ENCODE measurements around the gene USP9Y. TPM values are rescaled to one million over a fixed set of nuclear protein-coding genes. Genes with fewer than 3 reads are reported as not detected.

USP9Y gene
- total RNA-seq, 2 donors from 2014 or later = 46.4 to 49.1 TPM

Other genes with a start within 250 kb of the USP9Y start
- 100 to 1,000 TPM; 523 to 581 TPM for gene DDX3Y, start 203.6 kb downstream of the USP9Y start, total RNA-seq